ENCODE data around the gene PRRC2C.
"Not testable (repeated sequence)": the region's sequence is repeated elsewhere in the genome, so short reads cannot be mapped to it uniquely, and the experiment has no call there.

Gene PRRC2C

GRCh38 chr1:171583591-171584201, 98.4 kb downstream of the PRRC2C start:
- Histone ChIP-seq H3K36me3 (ENCODE audit: insufficient read depth, low read length) (peaks cover 28% of the 10 kb centered on the region), H3K9ac (ENCODE audit: low read depth, low read length) (no peak overlapping the region), H3K4me1 (ENCODE audit: insufficient read depth, low read length) (no peaks in the 10 kb centered on the region), H3K9me3 (ENCODE audit: control insufficient read depth, insufficient read depth, low read length) (no peaks in the 10 kb centered on the region)

- H3K36me3 ChIP-seq (ENCODE audit: insufficient read depth, low read length) = peaks cover 14% of the 10 kb centered on the region
- H3K9ac ChIP-seq (ENCODE audit: low read depth, low read length) = no peak overlapping the region
- H3K4me1 ChIP-seq (ENCODE audit: insufficient read depth, low read length) = no peaks in the 10 kb centered on the region
- H3K9me3 ChIP-seq (ENCODE audit: control insufficient read depth, insufficient read depth, low read length) = no peaks in the 10 kb centered on the region
Measured at GRCh38 chr1:171585715-171586114, 100.4 kb downstream of the PRRC2C start.

- H3K9me3 ChIP-seq (ENCODE audit: control insufficient read depth, insufficient read depth, low read length) = no peaks in the 10 kb centered on the region
- no peaks in the 10 kb centered on the region for H3K4me1 ChIP-seq (ENCODE audit: insufficient read depth, low read length)
- peaks cover 28% of the 10 kb centered on the region for H3K36me3 ChIP-seq (ENCODE audit: insufficient read depth, low read length)
- H3K9ac ChIP-seq (ENCODE audit: low read depth, low read length) = no peak overlapping the region
Measured at GRCh38 chr1:171588230-171588629, 102.9 kb downstream of the PRRC2C start.

DNA sequence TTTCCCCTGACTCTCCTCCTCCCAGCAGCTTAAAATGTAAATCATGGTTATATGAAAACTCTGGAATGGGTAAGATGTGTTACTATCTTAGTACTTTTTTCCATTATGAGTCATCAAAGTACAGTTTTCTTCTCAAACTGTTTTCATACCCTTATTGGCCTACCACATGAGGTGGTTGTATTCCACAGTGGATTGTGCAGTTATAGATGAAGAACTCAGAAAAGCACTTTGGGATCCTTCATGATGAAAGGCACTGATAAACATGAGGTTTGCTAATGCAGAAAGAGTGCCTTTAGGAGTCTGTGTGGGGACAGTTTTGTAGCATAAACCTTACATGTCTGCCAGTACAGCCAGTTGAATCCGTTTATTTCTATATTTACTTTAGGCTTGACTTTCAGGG, 104.7 kb downstream of the PRRC2C start:
- Histone ChIP-seq H3K9me3 (ENCODE audit: control insufficient read depth, insufficient read depth, low read length) (no peaks in the 10 kb centered on the region), H3K36me3 (ENCODE audit: insufficient read depth, low read length) (peaks cover 24% of the 10 kb centered on the region), H3K9ac (ENCODE audit: low read depth, low read length) (no peak overlapping the region), H3K4me1 (ENCODE audit: insufficient read depth, low read length) (no peaks in the 10 kb centered on the region)

DNA sequence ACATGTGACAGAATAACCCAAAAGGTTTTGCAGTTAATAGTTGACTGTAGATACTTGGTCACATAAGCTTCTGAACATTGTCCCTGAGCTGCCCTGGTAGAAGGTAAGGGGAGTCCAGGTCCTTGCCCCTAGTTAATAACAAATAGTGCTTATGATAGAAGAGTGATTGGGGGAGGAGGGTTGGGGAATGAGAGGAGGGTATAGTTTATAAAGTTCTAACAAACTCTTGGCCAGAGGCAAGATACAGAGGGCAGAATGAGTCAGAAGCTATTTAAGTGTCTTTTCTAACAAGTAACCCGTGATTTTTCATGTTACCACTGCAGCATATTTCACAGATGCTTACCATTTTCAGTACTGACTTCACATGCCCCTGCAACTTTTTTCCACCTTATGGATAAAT, 110.0 kb downstream of the PRRC2C start:
- Histone ChIP-seq H3K9me3 (ENCODE audit: control insufficient read depth, insufficient read depth, low read length) (no peaks in the 10 kb centered on the region), H3K36me3 (ENCODE audit: insufficient read depth, low read length) (peaks cover 19% of the 10 kb centered on the region), H3K9ac (ENCODE audit: low read depth, low read length) (no peak overlapping the region), H3K4me1 (ENCODE audit: insufficient read depth, low read length) (no peaks in the 10 kb centered on the region)

GRCh38 chr1:171596119-171596518, 110.8 kb downstream of the PRRC2C start:
- Histone ChIP-seq H3K4me1 (ENCODE audit: insufficient read depth, low read length) (no peaks in the 10 kb centered on the region), H3K36me3 (ENCODE audit: insufficient read depth, low read length) (peaks cover 16% of the 10 kb centered on the region), H3K9ac (ENCODE audit: low read depth, low read length) (no peak overlapping the region), H3K9me3 (ENCODE audit: control insufficient read depth, insufficient read depth, low read length) (no peaks in the 10 kb centered on the region)

- peaks cover 11% of the 10 kb centered on the region for H3K36me3 ChIP-seq (ENCODE audit: insufficient read depth, low read length)
- H3K4me1 ChIP-seq (ENCODE audit: insufficient read depth, low read length) = no peaks in the 10 kb centered on the region
- H3K9ac ChIP-seq (ENCODE audit: low read depth, low read length) = no peak overlapping the region
- H3K9me3 ChIP-seq (ENCODE audit: control insufficient read depth, insufficient read depth, low read length) = no peaks in the 10 kb centered on the region
Measured at GRCh38 chr1:171596705-171597104, 111.4 kb downstream of the PRRC2C start.

- Histone ChIP-seq H3K36me3 (ENCODE audit: insufficient read depth, low read length) (peaks cover 6% of the 10 kb centered on the region), H3K9ac (ENCODE audit: low read depth, low read length) (no peak overlapping the region), H3K4me1 (ENCODE audit: insufficient read depth, low read length) (no peaks in the 10 kb centered on the region), H3K9me3 (ENCODE audit: control insufficient read depth, insufficient read depth, low read length) (no peaks in the 10 kb centered on the region)
Measured at GRCh38 chr1:171597203-171597602, 111.9 kb downstream of the PRRC2C start.

GRCh38 chr1:171600310-171600709, 115.0 kb downstream of the PRRC2C start:
- H3K4me1 ChIP-seq (ENCODE audit: insufficient read depth, low read length); H3K9me3 ChIP-seq (ENCODE audit: control insufficient read depth, insufficient read depth, low read length); H3K36me3 ChIP-seq (ENCODE audit: insufficient read depth, low read length); H3K9ac ChIP-seq (ENCODE audit: low read depth, low read length): not testable (repeated sequence)

GRCh38 chr1:171600862-171601261, 115.5 kb downstream of the PRRC2C start:
- Histone ChIP-seq H3K9ac (ENCODE audit: low read depth, low read length) (no peak overlapping the region), H3K36me3 (ENCODE audit: insufficient read depth, low read length) (no peaks in the 10 kb centered on the region), H3K4me1 (ENCODE audit: insufficient read depth, low read length) (no peaks in the 10 kb centered on the region), H3K9me3 (ENCODE audit: control insufficient read depth, insufficient read depth, low read length) (no peaks in the 10 kb centered on the region)

GRCh38 chr1:171603042-171603441, 117.7 kb downstream of the PRRC2C start:
- not testable (repeated sequence) for H3K4me1 ChIP-seq (ENCODE audit: insufficient read depth, low read length); H3K9ac ChIP-seq (ENCODE audit: low read depth, low read length); H3K9me3 ChIP-seq (ENCODE audit: control insufficient read depth, insufficient read depth, low read length); H3K36me3 ChIP-seq (ENCODE audit: insufficient read depth, low read length)

DNA sequence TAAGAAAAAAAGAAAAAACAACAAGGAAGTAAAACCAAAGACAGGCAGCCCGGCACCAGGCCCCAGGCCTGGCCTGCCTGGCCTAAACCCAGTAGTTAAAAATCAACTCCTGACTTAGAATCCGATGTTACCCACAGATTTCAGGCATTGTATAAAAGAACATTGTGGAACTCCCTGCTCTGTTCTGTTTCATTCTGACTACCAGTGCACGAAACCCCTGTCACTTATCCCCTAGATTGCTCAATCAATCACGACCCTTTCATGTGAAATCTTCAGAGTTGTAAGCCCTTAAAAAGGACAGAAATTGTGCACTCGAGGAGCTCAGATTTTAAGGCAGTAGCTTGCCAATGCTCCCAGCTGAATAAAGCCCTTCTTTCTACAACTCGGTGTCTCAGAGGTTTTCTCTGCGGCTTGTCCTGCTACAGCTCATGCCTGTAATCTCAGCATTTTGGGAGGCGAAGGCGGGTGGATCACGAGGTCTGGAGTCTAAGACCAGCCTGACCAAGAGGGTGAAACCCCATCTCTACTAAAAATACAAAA, 121.1 kb downstream of the PRRC2C start:
- Histone ChIP-seq H3K9me3 (ENCODE audit: control insufficient read depth, insufficient read depth, low read length) (no peaks in the 10 kb centered on the region), H3K9ac (ENCODE audit: low read depth, low read length) (no peak overlapping the region), H3K36me3 (ENCODE audit: insufficient read depth, low read length) (no peaks in the 10 kb centered on the region), H3K4me1 (ENCODE audit: insufficient read depth, low read length) (no peaks in the 10 kb centered on the region)

GRCh38 chr1:171610385-171610784, 125.1 kb downstream of the PRRC2C start:
- Histone ChIP-seq H3K4me1 (ENCODE audit: insufficient read depth, low read length) (no peaks in the 10 kb centered on the region), H3K9ac (ENCODE audit: low read depth, low read length) (no peak overlapping the region), H3K9me3 (ENCODE audit: control insufficient read depth, insufficient read depth, low read length) (no peaks in the 10 kb centered on the region), H3K36me3 (ENCODE audit: insufficient read depth, low read length) (no peaks in the 10 kb centered on the region)

DNA sequence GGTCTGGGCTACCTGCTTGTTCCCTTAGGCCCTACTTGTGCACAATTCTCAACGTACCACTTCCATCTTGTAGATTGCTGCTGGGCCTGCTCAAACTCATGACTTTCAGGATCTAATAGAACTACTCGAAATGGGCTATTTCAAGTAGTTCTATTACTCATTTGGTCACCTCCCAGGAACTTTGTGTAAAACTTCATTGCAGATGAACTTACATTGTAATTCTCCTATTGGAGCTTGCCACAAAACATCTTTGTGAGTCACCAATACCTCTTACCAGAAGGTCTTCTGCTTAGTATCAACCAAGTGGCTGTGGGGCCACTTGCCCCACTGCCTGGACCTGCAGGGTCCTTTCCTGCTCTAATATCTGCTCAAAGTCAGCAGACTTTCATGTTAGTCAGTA, 126.0 kb downstream of the PRRC2C start:
- H3K9ac ChIP-seq (ENCODE audit: low read depth, low read length) = no peak overlapping the region
- H3K36me3 ChIP-seq (ENCODE audit: insufficient read depth, low read length) = no peaks in the 10 kb centered on the region
- no peaks in the 10 kb centered on the region for H3K9me3 ChIP-seq (ENCODE audit: control insufficient read depth, insufficient read depth, low read length)
- H3K4me1 ChIP-seq (ENCODE audit: insufficient read depth, low read length) = no peaks in the 10 kb centered on the region

GRCh38 chr1:171613282-171613681, 128.0 kb downstream of the PRRC2C start:
- Histone ChIP-seq H3K9ac (ENCODE audit: low read depth, low read length) (no peak overlapping the region), H3K9me3 (ENCODE audit: control insufficient read depth, insufficient read depth, low read length) (no peaks in the 10 kb centered on the region), H3K36me3 (ENCODE audit: insufficient read depth, low read length) (no peaks in the 10 kb centered on the region), H3K4me1 (ENCODE audit: insufficient read depth, low read length) (no peaks in the 10 kb centered on the region)

All from ES-I3 (cell line).